ENCODE data around the gene EIF5B. TPM values are rescaled to one million over a fixed set of nuclear protein-coding genes. Genes with fewer than 3 reads are reported as not detected.
"Not testable (repeated sequence)": the region's sequence is repeated elsewhere in the genome, so short reads cannot be mapped to it uniquely, and the experiment has no call there.

Gene EIF5B
- total RNA-seq (ENCODE audit: unreplicated experiment) = 42.0 TPM
- long read RNA-seq, partial matches to known transcripts = 22 of 24 reads
- long read RNA-seq, other reads (novel, unspliced or antisense) = 2 of 24 reads

GRCh38 chr2:99337113-99338028 is at the start of gene EIF5B:
Gene EIF5B, plus strand, starts transcription at chr2:99337389. Its CDS starts 166 bp downstream, at chr2:99337555.
- H3K9me3 Mint-ChIP-seq (ENCODE audit: unreplicated experiment) = no peaks in the 10 kb centered on the region
- TF ChIP-seq CTCF (IDR thresholded peaks at IDR 0.05; ENCODE audit: unreplicated experiment) = no peak
- H3K27me3 Mint-ChIP-seq (ENCODE audit: unreplicated experiment) = peaks cover 6% of the 10 kb centered on the region
- H3K36me3 Mint-ChIP-seq (ENCODE audit: low read depth, unreplicated experiment) = peaks cover 8% of the 10 kb centered on the region
- no peak within 1 kb of the TSS for H3K27ac Mint-ChIP-seq (ENCODE audit: unreplicated experiment)
- H3K4me1 Mint-ChIP-seq (ENCODE audit: unreplicated experiment) = peaks cover 19% of the 10 kb centered on the region
- peak; percentile 95 for DNase-seq (ENCODE audit: low spot score)
- no peak within 1 kb of the TSS for H3K4me3 Mint-ChIP-seq (ENCODE audit: unreplicated experiment)

- DNase-seq (ENCODE audit: low spot score) = no peak
- peaks cover 4% of the 10 kb centered on the region for H3K9me3 Mint-ChIP-seq (ENCODE audit: unreplicated experiment)
- H3K27ac Mint-ChIP-seq (ENCODE audit: unreplicated experiment) = no peak overlapping the region
- H3K27me3 Mint-ChIP-seq (ENCODE audit: unreplicated experiment) = no peaks in the 10 kb centered on the region
- H3K4me3 Mint-ChIP-seq (ENCODE audit: unreplicated experiment) = no peak overlapping the region
- no peak for TF ChIP-seq CTCF (IDR thresholded peaks at IDR 0.05; ENCODE audit: unreplicated experiment)
- H3K4me1 Mint-ChIP-seq (ENCODE audit: unreplicated experiment) = peaks cover 2% of the 10 kb centered on the region
- H3K36me3 Mint-ChIP-seq (ENCODE audit: low read depth, unreplicated experiment) = peaks cover 4% of the 10 kb centered on the region
Measured at GRCh38 chr2:99297994-99298393, 39.2 kb upstream of the EIF5B start.

- Mint-ChIP-seq H3K4me3 (ENCODE audit: unreplicated experiment) (no peak overlapping the region), H3K9me3 (ENCODE audit: unreplicated experiment) (peaks cover 4% of the 10 kb centered on the region), H3K27ac (ENCODE audit: unreplicated experiment) (no peak overlapping the region), H3K27me3 (ENCODE audit: unreplicated experiment) (peaks cover 3% of the 10 kb centered on the region), H3K4me1 (ENCODE audit: unreplicated experiment) (peaks cover 2% of the 10 kb centered on the region), H3K36me3 (ENCODE audit: low read depth, unreplicated experiment) (peaks cover 4% of the 10 kb centered on the region)
- DNase-seq (ENCODE audit: low spot score) = no peak
- no peak for TF ChIP-seq CTCF (IDR thresholded peaks at IDR 0.05; ENCODE audit: unreplicated experiment)
Measured at GRCh38 chr2:99299580-99299979, 37.6 kb upstream of the EIF5B start.

GRCh38 chr2:99301097-99301496 is 36.1 kb upstream of the EIF5B start, which contains the start of gene LYG1:
Gene LYG1, minus strand, starts transcription at chr2:99301197. Its CDS starts 5,527 bp downstream, at chr2:99295670.
- H3K9me3 Mint-ChIP-seq (ENCODE audit: unreplicated experiment); H3K4me1 Mint-ChIP-seq (ENCODE audit: unreplicated experiment); H3K27me3 Mint-ChIP-seq (ENCODE audit: unreplicated experiment); H3K36me3 Mint-ChIP-seq (ENCODE audit: low read depth, unreplicated experiment); DNase-seq (ENCODE audit: low spot score); H3K27ac Mint-ChIP-seq (ENCODE audit: unreplicated experiment); H3K4me3 Mint-ChIP-seq (ENCODE audit: unreplicated experiment): not testable (repeated sequence)

GRCh38 chr2:99317161-99317872 is 19.9 kb upstream of the EIF5B start:
- peaks cover 18% of the 10 kb centered on the region for H3K36me3 Mint-ChIP-seq (ENCODE audit: low read depth, unreplicated experiment)
- TF ChIP-seq CTCF (IDR thresholded peaks at IDR 0.05; ENCODE audit: unreplicated experiment) = no peak

GRCh38 chr2:99317873-99318200 is 19.4 kb upstream of the EIF5B start:
- DNase-seq (ENCODE audit: low spot score) = not testable (repeated sequence)
- H3K36me3 Mint-ChIP-seq (ENCODE audit: low read depth, unreplicated experiment) = peaks cover 18% of the 10 kb centered on the region

More at GRCh38 chr2:99317161-99317872, 19.9 kb upstream of the EIF5B start:
- Mint-ChIP-seq H3K9me3 (ENCODE audit: unreplicated experiment) (no peaks in the 10 kb centered on the region), H3K27me3 (ENCODE audit: unreplicated experiment) (no peaks in the 10 kb centered on the region), H3K27ac (ENCODE audit: unreplicated experiment) (peak overlapping the region; percentile 74), H3K4me1 (ENCODE audit: unreplicated experiment) (peaks cover 9% of the 10 kb centered on the region), H3K4me3 (ENCODE audit: unreplicated experiment) (no peak overlapping the region)
- DNase-seq (ENCODE audit: low spot score) = no peak

More at GRCh38 chr2:99317873-99318200, 19.4 kb upstream of the EIF5B start:
- not testable (repeated sequence) for H3K4me1 Mint-ChIP-seq (ENCODE audit: unreplicated experiment); H3K9me3 Mint-ChIP-seq (ENCODE audit: unreplicated experiment); H3K4me3 Mint-ChIP-seq (ENCODE audit: unreplicated experiment); H3K27ac Mint-ChIP-seq (ENCODE audit: unreplicated experiment); H3K27me3 Mint-ChIP-seq (ENCODE audit: unreplicated experiment)

Data from endothelial cell (in vitro differentiated cells).